ENCODE results near the gene RBBP6.

RBBP6 gene

GRCh38 chr16:24507959-24508480 lies 31.3 kb upstream of the RBBP6 start:
- no peak overlapping the region for H3K4me3 ChIP-seq
- H3K9ac ChIP-seq: no peak overlapping the region
- H3K4me1 ChIP-seq: peaks cover 7 to 12% (median 9%) of the 10 kb centered on the region in 10 experiments; a peak in 17 of 20 replicates
- no peaks in the 10 kb centered on the region for H4K20me1 ChIP-seq
- H3K9me3 ChIP-seq (replicated peaks in 1 of 11): no peaks in the 10 kb centered on the region
- no peaks in the 10 kb centered on the region for H3K36me3 ChIP-seq
- TF ChIP-seq Cebpa-rat (IDR thresholded peaks at IDR 0.05): no peak
- no peak overlapping the region for H3K4me2 ChIP-seq
- no peaks in the 10 kb centered on the region for H3K27me3 ChIP-seq
- no peak overlapping the region for H3K27ac ChIP-seq

DNA sequence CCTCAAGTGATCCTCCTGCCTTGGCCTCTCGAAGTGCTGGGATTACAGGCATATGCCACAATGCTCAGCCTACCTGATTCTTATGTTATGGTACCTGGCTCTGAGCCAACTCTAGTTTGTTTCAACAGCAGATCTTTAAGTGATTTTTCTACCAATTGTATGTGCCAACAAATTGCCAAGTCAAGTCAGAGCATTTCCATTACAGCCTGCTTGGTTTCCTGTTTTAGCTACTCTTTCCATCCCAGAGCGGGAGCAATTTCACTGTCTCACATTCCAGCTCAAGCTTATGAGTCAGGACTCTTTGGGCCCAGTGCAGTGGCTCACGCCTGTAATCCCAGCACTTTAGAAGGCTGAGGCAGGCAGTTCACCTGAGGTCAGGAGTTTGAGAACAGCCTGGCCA lies 30.8 kb upstream of the RBBP6 start:
- Histone ChIP-seq H3K36me3 (no peaks in the 10 kb centered on the region), H3K4me1 (peaks cover 7 to 15% (median 11%) of the 10 kb centered on the region in 10 experiments; a peak in 17 of 20 replicates), H3K27ac (no peak overlapping the region), H3K4me3 (no peak overlapping the region), H4K20me1 (no peaks in the 10 kb centered on the region), H3K9me3 (replicated peaks in 1 of 11) (no peaks in the 10 kb centered on the region), H3K9ac (no peak overlapping the region), H3K4me2 (no peak overlapping the region), H3K27me3 (no peaks in the 10 kb centered on the region)
- TF ChIP-seq Cebpa-rat (IDR thresholded peaks at IDR 0.05): no peak

GRCh38 chr16:24509536-24509935 lies 29.8 kb upstream of the RBBP6 start:
- TF ChIP-seq Cebpa-rat (IDR thresholded peaks at IDR 0.05): no peak
- no peaks in the 10 kb centered on the region for H3K9me3 ChIP-seq (replicated peaks in 1 of 11)
- H3K4me2 ChIP-seq: no peak overlapping the region
- no peaks in the 10 kb centered on the region for H3K27me3 ChIP-seq
- H3K36me3 ChIP-seq: no peaks in the 10 kb centered on the region
- no peaks in the 10 kb centered on the region for H4K20me1 ChIP-seq
- H3K9ac ChIP-seq: no peak overlapping the region
- H3K4me1 ChIP-seq: peaks cover 7 to 15% (median 11%) of the 10 kb centered on the region in 10 experiments; a peak in 17 of 20 replicates
- H3K4me3 ChIP-seq: no peak overlapping the region
- no peak overlapping the region for H3K27ac ChIP-seq

DNA sequence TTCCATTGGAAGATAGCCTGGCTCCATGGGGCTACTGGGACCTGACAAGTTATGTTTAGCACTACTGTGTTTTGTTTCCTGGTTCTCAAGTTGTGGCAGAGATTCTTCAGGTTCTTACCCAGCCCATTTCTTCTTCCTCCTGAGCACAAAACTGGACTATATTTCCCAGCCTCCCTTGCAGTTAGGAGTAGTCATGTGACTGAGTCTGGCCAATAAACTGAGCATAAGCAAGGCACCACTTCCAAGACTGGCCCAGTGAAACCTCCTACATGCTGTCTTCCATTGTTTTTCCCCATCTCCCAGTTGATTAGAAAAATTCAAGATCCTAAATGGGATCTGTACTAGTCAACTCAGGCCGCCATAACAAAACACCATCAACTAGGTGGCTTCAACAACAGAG lies 28.2 kb upstream of the RBBP6 start:
- no peak for TF ChIP-seq Cebpa-rat (IDR thresholded peaks at IDR 0.05)
- no peak overlapping the region for H3K27ac ChIP-seq
- no peaks in the 10 kb centered on the region for H4K20me1 ChIP-seq
- no peaks in the 10 kb centered on the region for H3K36me3 ChIP-seq
- no peak overlapping the region for H3K4me3 ChIP-seq
- H3K27me3 ChIP-seq: no peaks in the 10 kb centered on the region
- peaks cover 7 to 15% (median 11%) of the 10 kb centered on the region in 10 experiments; a peak in 17 of 20 replicates for H3K4me1 ChIP-seq
- H3K9ac ChIP-seq: no peak overlapping the region
- no peaks in the 10 kb centered on the region for H3K9me3 ChIP-seq (replicated peaks in 1 of 11)
- no peak overlapping the region for H3K4me2 ChIP-seq

- Histone ChIP-seq H3K9me3 (replicated peaks in 1 of 11) (no peaks in the 10 kb centered on the region), H4K20me1 (no peaks in the 10 kb centered on the region; a peak in 1 of 22 replicates), H3K4me1 (peaks cover 7 to 15% (median 10%) of the 10 kb centered on the region in 10 experiments; a peak in 17 of 20 replicates), H3K9ac (no peak overlapping the region), H3K27me3 (no peaks in the 10 kb centered on the region), H3K36me3 (no peaks in the 10 kb centered on the region), H3K4me3 (no peak overlapping the region), H3K27ac (no peak overlapping the region), H3K4me2 (no peak overlapping the region)
- TF ChIP-seq Cebpa-rat (IDR thresholded peaks at IDR 0.05): no peak
Measured at GRCh38 chr16:24511792-24512191, 27.6 kb upstream of the RBBP6 start.

- Histone ChIP-seq H3K36me3 (no peaks in the 10 kb centered on the region), H4K20me1 (no peaks in the 10 kb centered on the region; a peak in 1 of 22 replicates), H3K9me3 (replicated peaks in 1 of 11) (no peaks in the 10 kb centered on the region), H3K4me3 (no peak overlapping the region), H3K4me1 (peaks cover 0 to 15% (median 9%) of the 10 kb centered on the region in 10 experiments; a peak in 15 of 20 replicates), H3K27ac (no peak overlapping the region), H3K9ac (no peak overlapping the region), H3K4me2 (no peak overlapping the region), H3K27me3 (no peaks in the 10 kb centered on the region)
- no peak for TF ChIP-seq Cebpa-rat (IDR thresholded peaks at IDR 0.05)
Measured at GRCh38 chr16:24514096-24514495, 25.3 kb upstream of the RBBP6 start.

- no peak for TF ChIP-seq Cebpa-rat (IDR thresholded peaks at IDR 0.05)
- H3K36me3 ChIP-seq: no peaks in the 10 kb centered on the region
- no peak overlapping the region for H3K27ac ChIP-seq
- H3K9me3 ChIP-seq (replicated peaks in 1 of 11): no peaks in the 10 kb centered on the region
- no peak overlapping the region for H3K4me2 ChIP-seq
- H3K4me3 ChIP-seq: no peak overlapping the region
- no peak overlapping the region for H3K9ac ChIP-seq
- H4K20me1 ChIP-seq: no peaks in the 10 kb centered on the region; a peak in 1 of 22 replicates
- no peaks in the 10 kb centered on the region for H3K27me3 ChIP-seq
- H3K4me1 ChIP-seq: peaks cover 0 to 15% (median 9%) of the 10 kb centered on the region in 10 experiments; a peak in 15 of 20 replicates
Measured at GRCh38 chr16:24515186-24515585, 24.2 kb upstream of the RBBP6 start.

DNA sequence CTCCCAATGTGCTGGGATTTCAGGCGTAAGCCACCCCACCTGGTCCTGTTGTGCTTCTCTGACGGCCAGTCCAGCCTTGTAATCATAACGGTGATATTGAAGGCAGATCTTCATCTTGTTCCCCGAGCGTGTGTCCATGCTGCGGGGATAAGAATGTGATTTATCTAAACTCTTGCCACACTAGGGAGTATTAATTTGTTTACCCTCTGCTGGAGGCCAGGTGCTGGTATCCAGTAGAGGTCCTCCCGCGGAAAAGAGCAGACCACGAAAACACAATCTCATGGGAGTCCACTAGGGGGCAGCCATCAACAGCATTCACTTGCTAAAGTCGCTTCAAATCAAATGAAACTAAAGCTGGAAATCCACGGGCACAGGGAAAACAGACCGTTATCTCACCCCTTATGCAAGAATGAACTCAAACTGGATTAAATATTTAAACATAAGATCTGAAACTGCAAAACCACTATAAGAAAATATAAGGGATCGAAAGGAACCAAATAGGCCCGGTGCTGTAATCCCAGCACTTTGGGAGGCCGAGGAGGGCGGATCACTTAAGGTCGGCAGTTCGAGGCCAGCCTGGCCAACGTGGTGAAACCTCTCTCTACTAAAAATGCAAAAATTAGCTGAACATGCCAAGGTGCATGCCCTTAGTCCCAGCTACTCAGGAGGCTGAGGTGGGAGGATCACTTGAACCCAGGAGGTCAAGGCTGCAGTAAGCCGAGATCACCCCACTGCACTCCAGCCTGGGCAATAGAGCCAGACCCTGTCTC lies 22.3 kb upstream of the RBBP6 start:
- H3K9ac ChIP-seq: no peak overlapping the region
- H3K9me3 ChIP-seq (replicated peaks in 1 of 11): no peaks in the 10 kb centered on the region
- no peaks in the 10 kb centered on the region for H3K36me3 ChIP-seq
- H3K4me3 ChIP-seq: no peak overlapping the region
- H3K27me3 ChIP-seq: no peaks in the 10 kb centered on the region
- no peaks in the 10 kb centered on the region; a peak in 1 of 22 replicates for H4K20me1 ChIP-seq
- TF ChIP-seq Cebpa-rat (IDR thresholded peaks at IDR 0.05): no peak
- peak overlapping the region in 2 of 11 experiments; percentile 6 to 38; a peak in 3 of 22 replicates for H3K4me2 ChIP-seq
- H3K4me1 ChIP-seq: peaks cover 0 to 15% (median 9%) of the 10 kb centered on the region in 10 experiments; a peak in 15 of 20 replicates
- H3K27ac ChIP-seq: no peak overlapping the region

DNA sequence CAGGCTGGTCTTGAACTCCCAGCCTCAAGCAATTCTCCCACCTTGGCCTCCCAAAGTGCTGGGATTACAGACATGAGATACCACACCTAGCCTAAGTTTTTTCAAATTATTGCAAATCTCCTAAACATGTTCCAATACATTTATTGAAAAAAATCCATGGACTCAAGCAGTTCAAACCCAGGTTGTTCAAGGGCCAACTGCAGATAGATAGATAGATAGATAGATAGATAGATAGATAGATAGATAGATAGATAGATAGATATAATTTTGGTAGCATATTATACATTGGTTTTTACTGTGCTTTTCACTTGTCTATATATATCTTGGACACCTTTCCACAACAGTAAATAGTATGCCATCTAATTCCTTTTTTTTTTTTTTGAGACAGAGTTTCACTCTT lies 20.9 kb upstream of the RBBP6 start:
- no peaks in the 10 kb centered on the region for H3K36me3 ChIP-seq
- no peak overlapping the region for H3K4me2 ChIP-seq
- peaks cover 0 to 6% (median 3%) of the 10 kb centered on the region in 10 experiments; a peak in 15 of 20 replicates for H3K4me1 ChIP-seq
- H3K4me3 ChIP-seq: no peak overlapping the region
- H3K27ac ChIP-seq: no peak overlapping the region
- TF ChIP-seq Cebpa-rat (IDR thresholded peaks at IDR 0.05): no peak
- H3K9me3 ChIP-seq (replicated peaks in 1 of 11): no peaks in the 10 kb centered on the region
- no peaks in the 10 kb centered on the region for H3K27me3 ChIP-seq
- no peaks in the 10 kb centered on the region; a peak in 1 of 22 replicates for H4K20me1 ChIP-seq
- H3K9ac ChIP-seq: no peak overlapping the region

Measured in BLaER1 treated with 17β-estradiol and CSF1 and Interleukin-3, amounts not matched to agents 10 nM and 100 nM (cell line).